ENCODE data around the gene ANXA1. TPM values are rescaled to one million over a fixed set of nuclear protein-coding genes. Genes with fewer than 3 reads are reported as not detected.

ANXA1 gene
- total and polyA plus RNA-seq, 10 of the 15 experiments (the other 5 are each of a cell fraction or from before 2014, with no cell fraction given) = 6.6 to 30.1 (median 12.6) TPM

DNA sequence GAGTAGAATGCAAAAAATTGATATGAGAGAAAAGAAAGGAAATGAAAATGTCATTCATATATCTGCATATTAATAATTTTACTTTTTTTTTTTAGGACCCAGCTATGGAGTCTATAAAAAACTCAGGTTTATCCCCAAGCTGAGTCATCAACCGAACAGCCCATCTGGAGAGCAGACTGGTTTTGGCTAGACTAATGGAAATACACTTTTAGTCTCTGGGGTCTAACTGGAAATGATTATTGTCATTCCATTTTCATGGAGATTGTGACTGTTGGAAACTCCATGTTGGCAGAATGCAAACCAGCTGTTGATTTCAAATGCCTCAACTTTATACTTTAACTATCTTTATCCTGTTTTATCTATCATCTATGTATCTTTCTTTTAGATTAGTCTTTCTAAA, 28.7 kb downstream of the ANXA1 start (continued):
- TF ChIP-seq, protein P1, sequence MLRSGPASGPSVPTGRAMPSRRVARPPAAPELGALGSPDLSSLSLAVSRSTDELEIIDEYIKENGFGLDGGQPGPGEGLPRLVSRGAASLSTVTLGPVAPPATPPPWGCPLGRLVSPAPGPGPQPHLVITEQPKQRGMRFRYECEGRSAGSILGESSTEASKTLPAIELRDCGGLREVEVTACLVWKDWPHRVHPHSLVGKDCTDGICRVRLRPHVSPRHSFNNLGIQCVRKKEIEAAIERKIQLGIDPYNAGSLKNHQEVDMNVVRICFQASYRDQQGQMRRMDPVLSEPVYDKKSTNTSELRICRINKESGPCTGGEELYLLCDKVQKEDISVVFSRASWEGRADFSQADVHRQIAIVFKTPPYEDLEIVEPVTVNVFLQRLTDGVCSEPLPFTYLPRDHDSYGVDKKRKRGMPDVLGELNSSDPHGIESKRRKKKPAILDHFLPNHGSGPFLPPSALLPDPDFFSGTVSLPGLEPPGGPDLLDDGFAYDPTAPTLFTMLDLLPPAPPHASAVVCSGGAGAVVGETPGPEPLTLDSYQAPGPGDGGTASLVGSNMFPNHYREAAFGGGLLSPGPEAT (IDR thresholded peaks at IDR 0.05; ENCODE audit: low read depth) = no peak
- TF ChIP-seq ZZZ3 (IDR thresholded peaks at IDR 0.05; ENCODE audit: control insufficient read depth, insufficient read length, low read depth) = no peak
- no peak for TF ChIP-seq ZBTB33 (IDR thresholded peaks at IDR 0.05)
- TF ChIP-seq SUZ12 (IDR thresholded peaks at IDR 0.05; ENCODE audit: unreplicated experiment) = no peak
- TF ChIP-seq PML (IDR thresholded peaks at IDR 0.05; ENCODE audit: low read length) = no peak
- TF ChIP-seq TARDBP (IDR thresholded peaks at IDR 0.05; ENCODE audit: borderline replicate concordance) = no peak
- TF ChIP-seq JUNB (IDR thresholded peaks at IDR 0.05) = no peak
- TF ChIP-seq, protein P2, sequence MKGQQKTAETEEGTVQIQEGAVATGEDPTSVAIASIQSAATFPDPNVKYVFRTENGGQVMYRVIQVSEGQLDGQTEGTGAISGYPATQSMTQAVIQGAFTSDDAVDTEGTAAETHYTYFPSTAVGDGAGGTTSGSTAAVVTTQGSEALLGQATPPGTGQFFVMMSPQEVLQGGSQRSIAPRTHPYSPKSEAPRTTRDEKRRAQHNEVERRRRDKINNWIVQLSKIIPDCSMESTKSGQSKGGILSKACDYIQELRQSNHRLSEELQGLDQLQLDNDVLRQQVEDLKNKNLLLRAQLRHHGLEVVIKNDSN (IDR thresholded peaks at IDR 0.05; ENCODE audit: borderline replicate concordance, extremely low read length, insufficient read depth, low read depth, low read length) = no peak
- TF ChIP-seq NRF1 (conservative IDR thresholded peaks at IDR 0.05; ENCODE audit: low read depth, low read length) = no peak
- TF ChIP-seq, protein P3, sequence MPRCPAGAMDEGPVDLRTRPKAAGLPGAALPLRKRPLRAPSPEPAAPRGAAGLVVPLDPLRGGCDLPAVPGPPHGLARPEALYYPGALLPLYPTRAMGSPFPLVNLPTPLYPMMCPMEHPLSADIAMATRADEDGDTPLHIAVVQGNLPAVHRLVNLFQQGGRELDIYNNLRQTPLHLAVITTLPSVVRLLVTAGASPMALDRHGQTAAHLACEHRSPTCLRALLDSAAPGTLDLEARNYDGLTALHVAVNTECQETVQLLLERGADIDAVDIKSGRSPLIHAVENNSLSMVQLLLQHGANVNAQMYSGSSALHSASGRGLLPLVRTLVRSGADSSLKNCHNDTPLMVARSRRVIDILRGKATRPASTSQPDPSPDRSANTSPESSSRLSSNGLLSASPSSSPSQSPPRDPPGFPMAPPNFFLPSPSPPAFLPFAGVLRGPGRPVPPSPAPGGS (IDR thresholded peaks at IDR 0.05; ENCODE audit: borderline replicate concordance, insufficient read depth, low read depth, low read length, poor library complexity, severe bottlenecking) = no peak
- TF ChIP-seq YBX1 (IDR thresholded peaks at IDR 0.05) = no peak
- TF ChIP-seq CBX3 (IDR thresholded peaks at IDR 0.05; ENCODE audit: borderline replicate concordance, low read depth) = no peak
- no peak for TF ChIP-seq TAF1 (IDR thresholded peaks at IDR 0.05; ENCODE audit: borderline replicate concordance, low read depth, low read length)
- TF ChIP-seq EED (IDR thresholded peaks at IDR 0.05; ENCODE audit: low read depth) = no peak
- TF ChIP-seq, protein P4, sequence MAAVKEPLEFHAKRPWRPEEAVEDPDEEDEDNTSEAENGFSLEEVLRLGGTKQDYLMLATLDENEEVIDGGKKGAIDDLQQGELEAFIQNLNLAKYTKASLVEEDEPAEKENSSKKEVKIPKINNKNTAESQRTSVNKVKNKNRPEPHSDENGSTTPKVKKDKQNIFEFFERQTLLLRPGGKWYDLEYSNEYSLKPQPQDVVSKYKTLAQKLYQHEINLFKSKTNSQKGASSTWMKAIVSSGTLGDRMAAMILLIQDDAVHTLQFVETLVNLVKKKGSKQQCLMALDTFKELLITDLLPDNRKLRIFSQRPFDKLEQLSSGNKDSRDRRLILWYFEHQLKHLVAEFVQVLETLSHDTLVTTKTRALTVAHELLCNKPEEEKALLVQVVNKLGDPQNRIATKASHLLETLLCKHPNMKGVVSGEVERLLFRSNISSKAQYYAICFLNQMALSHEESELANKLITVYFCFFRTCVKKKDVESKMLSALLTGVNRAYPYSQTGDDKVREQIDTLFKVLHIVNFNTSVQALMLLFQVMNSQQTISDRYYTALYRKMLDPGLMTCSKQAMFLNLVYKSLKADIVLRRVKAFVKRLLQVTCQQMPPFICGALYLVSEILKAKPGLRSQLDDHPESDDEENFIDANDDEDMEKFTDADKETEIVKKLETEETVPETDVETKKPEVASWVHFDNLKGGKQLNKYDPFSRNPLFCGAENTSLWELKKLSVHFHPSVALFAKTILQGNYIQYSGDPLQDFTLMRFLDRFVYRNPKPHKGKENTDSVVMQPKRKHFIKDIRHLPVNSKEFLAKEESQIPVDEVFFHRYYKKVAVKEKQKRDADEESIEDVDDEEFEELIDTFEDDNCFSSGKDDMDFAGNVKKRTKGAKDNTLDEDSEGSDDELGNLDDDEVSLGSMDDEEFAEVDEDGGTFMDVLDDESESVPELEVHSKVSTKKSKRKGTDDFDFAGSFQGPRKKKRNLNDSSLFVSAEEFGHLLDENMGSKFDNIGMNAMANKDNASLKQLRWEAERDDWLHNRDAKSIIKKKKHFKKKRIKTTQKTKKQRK (IDR thresholded peaks at IDR 0.05; ENCODE audit: low read depth, low read length) = no peak
- no peak for TF ChIP-seq ZNF24 (IDR thresholded peaks at IDR 0.05)

All from GM12878 (cell line).